GM18909 (cell line): ENCODE data around the gene MTMR3.

Experiments
- ATAC-seq: cut with Tn5 transposase; IDR thresholded peaks from one replicate; pipeline ENCODE4 v1.9.1; 2021; ENCODE audit warnings: mild to moderate bottlenecking; ENCODE audit not compliant: unreplicated experiment, poor library complexity

MTMR3 gene

DNA sequence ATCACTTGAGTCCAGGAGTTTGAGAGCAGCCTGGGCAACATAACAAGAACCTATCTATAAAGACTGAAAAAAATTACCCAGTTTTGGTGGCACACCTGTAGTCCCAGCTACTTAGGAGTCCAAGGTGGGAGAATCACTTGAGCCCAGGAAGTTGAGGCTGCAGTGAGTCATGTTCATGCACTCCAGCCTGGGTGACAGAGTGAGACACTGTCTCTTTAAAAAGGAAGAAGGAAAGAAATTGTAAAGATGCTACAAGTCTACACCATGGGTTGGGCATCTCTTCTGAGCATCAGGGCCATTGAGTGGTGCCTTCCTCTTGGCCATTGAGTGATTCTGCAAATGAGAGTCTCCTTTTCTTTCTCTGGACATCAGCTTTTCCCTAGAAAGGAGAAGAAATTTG lies 15.7 kb upstream of the MTMR3 start:
- no peak for ATAC-seq

DNA sequence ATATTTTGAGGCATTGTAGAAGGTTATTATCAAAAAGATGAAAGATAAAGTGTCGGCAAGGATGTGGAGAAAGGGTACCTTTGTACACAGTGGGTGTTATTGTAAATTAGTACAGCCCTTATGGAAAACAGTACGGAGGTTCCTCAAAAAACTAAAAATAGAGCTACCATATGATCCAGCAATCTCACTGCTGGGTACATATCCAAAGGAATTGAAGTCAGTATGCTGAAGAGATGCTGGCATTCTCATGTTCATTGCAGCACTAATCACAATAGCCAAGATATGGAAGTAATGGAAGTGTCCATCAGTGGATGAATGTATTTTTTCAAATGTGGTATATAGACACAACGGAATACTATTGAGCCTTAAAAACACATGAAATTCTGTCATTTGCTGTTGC lies 15.1 kb upstream of the MTMR3 start:
- no peak for ATAC-seq

DNA sequence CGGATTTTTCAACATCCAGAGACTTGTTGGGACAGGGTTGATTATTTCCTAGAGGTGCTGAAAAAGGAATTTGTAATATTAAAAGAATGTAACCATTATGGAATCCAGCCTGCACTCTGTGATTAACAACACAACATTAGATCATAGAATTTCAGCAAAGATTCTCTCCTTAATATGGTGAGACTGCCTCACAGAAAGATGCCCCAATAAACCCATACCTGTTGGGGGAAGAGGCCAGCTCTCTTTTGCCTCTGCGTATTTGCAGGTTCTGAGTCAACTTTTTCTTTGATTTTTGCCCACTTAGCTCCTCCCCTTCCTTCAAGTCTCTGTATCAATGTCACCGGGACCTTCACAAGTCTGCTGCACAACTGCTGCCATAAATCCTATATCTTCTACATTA lies 12.4 kb upstream of the MTMR3 start:
- ATAC-seq = no peak

DNA sequence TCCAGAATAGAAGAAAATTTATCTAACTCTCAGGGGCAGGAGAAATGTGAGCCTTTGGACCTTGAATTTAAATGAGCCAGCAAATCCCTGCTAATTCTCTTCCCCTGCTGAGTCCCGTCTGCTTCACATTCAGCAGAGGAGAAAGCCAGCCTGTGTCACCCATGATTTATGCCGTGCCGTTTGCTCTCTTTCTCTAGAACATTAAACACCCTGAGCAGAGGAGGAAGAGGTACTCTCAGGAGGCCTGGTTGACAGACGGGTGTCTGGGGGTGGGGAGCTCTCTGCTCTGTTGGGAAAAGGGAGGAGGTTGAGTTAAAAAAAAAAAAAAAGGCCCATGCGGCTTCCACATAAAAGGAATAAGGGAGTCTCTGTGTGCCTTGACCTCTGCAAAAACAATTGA lies 11.3 kb upstream of the MTMR3 start:
- no peak for ATAC-seq

DNA sequence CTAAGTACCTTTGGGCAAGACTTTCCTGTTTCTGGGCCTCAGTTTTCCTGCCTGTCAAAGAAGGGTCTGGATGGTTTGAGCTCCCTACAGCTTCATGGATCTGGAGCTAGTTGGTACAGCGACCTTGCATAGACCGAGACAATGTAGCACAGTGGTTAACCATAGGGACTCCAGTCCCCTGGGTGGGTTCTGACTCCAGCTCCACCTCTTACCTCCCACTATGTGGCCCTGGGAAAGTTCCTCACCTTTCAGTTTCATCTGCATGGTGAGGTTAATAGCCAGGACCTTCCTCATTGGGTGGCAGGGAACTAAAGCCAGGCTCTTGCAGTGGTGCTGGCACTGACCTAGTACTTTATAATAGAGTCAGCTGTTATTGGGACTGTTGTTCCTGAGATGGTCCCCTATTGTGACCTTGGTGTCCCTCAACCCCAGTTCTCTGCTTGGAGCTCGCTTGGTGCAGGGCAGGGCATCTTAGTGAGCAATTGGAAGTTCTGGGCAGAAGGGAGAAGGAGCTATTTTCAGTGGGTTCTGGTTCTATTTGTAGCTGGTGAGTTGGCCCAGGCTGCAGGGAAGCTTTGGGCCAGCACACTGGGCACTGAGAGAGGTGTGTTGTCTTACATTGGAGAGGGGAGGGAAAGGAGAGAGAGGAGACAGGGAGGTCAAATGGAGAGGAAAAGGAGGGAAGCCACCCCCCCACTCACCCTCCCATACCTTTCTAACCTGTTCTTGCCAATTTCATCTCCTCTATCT lies 10.7 kb upstream of the MTMR3 start:
- ATAC-seq = no peak

DNA sequence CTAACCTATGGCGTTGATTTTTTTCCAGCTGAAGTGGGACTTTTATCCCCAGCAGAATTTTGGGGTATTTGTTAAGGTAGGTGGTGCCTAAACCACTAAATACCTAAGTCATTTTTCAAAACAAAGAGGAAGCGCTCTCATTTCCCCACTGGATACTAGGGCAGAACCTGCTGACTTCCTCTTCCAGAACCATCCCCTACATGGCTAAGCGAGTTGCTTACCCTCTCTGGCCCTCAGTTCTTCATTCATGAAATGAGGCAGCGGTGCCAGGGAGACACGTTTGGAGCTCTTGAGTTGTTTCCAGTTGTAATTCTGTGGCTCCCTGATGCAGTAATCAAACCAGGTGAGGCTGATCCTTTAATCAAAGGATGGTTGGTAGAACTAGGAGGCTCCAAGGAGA lies 10.0 kb upstream of the MTMR3 start:
- no peak for ATAC-seq

DNA sequence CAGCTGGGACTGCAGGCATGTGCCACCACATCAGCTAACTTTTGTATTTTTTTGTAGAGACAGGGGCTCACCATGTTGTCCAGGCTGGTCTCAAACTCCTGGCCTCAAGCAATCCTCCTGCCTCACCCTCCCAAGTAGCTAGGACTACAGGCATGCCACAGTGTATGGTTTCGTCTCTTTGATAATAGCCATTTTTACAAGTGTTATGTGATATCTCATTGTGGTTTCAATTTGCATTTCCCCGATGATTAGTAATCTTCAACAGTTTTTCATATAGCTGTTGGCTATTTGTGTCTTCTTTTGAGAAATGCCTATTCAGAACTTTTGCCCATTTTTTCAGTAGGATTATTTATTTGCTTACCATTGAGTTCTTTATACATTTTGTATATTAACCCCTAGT lies 9.0 kb upstream of the MTMR3 start:
- ATAC-seq = no peak

DNA sequence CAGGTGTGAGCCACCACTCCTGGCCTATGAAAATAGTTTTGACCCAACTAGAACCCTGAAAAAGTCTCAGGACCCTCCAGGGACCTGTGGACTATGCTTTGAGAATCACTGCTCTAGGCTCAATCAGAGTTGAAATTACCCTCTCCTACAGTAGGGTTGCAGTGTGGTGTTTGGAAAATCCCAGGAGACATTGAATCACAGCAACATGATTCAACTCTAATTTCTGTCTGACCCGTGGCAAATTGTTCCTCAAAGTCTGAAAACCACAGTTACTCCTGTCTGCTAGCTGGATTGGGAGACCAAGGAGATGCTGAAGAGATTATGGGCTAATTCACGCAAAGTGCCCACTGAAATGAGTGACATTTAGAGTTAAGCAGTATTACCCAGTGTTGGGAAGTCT lies 5.4 kb upstream of the MTMR3 start:
- ATAC-seq = no peak

DNA sequence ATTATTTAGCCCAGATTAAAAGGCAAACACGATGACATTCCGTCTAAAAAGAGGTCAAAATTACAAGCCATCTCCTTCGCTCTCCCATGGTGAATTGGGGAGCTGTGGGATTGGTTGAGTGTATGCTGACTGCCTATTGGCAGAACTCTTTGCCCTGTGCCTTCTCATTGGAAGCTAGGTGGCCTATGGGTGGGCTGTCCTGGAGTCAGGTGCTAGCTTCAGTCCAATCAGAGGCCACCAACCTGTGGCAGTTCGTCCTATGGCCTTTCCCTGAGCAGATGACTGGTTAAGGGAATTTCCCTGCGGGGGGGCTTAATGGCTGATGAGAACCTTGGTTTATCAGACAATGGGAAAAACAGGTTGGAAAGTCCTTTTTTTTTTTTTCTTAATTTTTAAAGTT lies 3.2 kb upstream of the MTMR3 start:
- no peak for ATAC-seq

DNA sequence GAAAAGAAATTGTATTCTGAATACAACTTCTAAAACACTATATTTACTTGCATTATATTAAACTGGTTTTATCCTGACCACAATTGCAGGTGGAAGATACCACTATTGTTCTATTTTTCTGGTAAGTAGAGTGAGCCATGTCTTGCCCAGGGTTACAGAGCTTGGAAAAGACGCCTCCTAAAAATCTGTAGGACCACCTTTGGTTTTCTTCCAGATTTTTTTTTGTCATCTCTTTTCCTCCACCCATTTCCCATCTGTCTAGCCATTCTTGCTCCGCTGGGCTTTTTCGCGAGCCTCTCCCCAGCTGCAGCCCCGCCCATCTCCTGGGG lies 294 bp upstream of the MTMR3 start:
- no peak for ATAC-seq

DNA sequence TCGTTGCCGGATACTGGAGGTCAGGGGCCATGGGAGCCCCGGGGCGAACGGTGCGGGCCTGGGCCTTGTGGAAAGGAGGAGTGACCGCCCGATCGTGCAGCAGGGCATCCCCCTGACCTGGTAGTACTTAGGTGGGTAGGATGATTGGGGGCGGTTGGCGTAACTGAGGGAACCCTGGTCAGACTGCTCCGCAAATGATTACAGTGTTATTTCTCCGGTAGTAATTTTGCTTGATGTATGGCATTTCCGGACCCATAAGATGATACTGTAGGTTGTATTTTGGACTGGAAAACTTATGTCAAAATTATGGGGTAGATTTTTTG lies 762 bp downstream of the MTMR3 start:
- peak; percentile 7 for ATAC-seq

DNA sequence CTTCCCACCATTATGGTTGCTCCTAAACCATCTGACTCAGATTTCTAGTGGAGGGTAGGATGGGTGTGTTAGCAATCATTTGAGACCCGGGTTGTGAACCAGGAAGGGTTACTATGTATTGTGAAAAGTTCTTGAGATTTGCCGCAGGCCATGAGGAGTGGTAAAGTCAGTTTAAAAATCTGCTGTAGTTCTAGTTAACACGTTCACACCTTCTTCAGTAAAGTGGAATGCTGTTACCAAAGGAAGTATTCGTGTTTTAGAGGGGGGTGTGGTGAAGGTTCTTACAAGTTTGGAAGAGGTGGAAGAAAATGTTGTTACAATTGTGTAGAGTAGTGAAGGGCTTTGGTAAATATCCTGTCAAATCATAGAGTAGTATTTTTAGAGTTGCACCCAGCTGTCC lies 2.6 kb downstream of the MTMR3 start:
- no peak for ATAC-seq

DNA sequence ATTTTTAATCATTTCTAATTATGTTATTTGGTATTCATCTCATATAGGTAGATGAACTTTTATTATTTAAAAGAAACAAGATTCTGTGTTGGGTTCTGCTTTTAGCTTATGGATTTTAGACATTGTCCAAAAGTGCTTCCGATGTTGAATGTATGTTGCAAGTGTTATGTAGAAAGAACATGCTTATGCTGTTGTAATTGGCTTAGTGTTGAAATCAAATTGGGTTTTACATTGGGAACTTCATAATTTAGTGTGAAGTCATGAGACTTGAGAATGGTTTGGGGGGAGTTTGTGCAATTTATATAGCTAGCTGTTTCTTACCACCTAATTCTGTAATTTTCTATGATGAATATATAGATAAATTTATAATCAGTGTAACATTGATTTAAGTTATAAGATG lies 3.6 kb downstream of the MTMR3 start:
- no peak for ATAC-seq

DNA sequence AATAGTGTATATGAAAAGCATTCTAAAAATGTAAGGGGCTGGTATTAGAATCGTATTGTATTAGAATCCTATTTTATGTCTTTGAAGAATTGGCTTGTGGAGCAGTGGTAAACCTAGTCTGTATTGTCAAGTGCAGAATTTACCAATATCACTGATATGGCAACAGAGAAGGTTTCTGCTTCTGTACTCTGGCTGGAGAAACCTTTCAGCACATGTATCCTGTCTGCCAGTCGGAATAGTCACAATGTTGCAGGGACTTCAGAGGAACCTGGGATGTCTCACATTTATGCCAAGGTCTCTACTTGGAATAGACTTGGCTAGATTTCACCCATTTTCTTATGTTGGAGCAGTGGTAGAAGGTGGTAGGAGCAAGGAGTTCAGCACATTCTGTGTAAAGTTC lies 4.4 kb downstream of the MTMR3 start:
- ATAC-seq = no peak

DNA sequence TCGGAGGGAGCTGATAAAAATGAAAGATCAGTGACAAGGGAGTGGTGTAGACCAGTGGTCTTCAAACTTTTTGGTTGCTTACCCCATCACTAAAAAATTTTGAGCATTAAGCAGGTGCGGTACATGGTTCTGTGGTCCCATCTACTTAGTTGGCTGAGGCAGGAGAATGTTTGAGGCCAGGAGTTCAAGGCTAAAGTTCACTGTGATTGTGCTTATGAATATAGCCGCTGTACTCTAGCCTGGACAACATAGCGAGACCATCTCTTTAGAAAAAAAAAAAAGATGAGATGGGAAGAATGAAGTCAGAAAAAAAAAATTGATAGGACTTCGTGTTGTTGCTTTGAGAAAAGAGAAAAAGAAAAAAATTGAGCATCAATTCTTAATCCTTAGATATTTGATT lies 7.8 kb downstream of the MTMR3 start:
- ATAC-seq = no peak

DNA sequence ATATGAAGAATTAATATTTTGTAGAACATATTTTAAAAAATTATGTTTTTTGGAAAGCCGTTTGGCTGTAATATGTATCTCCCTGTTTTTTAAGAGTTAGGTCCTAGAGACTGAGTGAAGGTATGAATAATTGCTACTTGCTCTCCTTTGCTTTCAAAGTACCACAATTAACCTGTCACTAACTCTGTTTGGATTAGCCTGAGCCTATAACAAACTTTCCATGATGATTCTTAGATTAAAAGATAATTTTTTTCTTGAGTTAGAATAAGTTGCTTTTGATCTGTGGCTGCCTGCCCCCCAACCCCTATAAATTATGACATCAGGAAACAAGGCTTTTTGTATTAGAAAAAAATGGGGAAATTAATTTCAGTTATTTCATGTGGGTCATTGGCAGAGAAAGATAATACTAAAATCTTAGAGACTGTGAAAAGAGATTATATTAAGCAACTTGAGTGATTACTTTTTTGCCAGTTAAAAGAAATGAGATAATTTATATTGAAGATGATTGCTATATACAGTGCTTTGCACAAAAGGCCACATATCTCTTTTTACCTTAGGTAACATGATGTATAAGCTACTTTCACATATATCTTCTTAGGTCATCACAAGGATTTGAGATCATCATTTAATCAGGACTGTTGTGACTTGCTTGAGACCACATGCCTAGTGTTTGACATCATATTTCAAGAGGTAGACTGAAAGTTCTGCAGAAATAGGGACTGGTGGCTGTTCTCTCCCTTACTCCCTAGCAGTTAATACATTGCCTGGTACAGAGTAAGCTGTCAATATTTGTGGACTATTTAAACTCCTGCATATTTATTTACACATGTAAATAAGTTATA lies 9.6 kb downstream of the MTMR3 start:
- no peak for ATAC-seq

DNA sequence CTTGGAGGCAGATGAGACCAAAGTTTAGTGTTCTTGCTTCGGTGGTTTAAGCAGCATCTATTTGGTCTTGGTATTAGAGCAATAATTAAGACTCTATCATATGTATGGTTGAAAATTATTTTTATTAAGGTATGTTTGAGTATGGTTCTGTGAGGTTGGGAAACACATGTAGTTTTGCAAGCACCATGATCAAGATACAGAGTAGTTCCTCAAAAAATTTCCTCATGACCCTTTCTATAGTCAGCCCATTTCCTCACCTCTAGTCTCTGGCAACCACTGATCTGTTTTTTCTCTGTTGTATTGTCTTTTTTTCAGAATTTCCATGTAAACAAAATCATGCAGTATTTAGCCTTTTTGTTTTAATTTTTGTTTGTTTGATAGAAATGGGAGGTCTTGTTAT lies 18.4 kb downstream of the MTMR3 start:
- no peak for ATAC-seq

DNA sequence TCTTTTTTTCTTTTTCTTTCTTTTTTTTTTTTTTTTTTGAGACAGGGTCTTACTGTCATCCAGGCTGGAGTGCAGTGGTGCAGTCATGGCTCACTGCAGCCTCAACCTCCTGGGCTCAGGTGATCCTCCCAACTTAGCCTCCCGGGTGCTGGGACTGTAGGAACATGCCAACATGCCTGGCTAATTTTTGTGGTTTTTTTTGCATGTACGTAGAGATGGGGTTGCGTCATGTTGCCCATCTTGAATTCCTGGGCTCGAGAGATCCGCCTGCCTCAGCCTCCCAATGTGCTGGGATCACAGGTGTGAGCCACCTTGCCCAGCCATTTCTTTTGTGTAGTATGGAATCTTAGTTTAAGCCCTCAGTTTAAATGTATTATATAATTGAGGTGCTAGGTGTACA lies 20.4 kb downstream of the MTMR3 start:
- no peak for ATAC-seq

DNA sequence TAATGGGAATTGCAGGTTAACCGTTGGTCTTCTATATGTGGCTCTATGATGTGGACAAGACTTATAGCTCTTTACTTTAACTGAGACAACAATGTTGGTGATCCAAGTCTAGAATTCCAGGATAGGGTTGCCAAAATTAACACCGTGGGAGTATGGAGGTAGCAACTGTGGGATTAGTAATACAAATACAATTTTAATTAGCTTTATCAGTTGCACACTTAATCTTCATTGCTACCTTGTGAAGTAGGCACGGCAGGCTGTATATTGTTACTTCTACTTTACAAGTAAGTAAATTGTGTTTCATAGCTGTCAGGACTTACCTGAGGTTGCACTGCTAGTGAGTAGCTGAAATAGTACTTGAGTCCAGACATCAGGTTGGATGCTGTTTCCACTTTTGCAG lies 21.0 kb downstream of the MTMR3 start:
- ATAC-seq = no peak

DNA sequence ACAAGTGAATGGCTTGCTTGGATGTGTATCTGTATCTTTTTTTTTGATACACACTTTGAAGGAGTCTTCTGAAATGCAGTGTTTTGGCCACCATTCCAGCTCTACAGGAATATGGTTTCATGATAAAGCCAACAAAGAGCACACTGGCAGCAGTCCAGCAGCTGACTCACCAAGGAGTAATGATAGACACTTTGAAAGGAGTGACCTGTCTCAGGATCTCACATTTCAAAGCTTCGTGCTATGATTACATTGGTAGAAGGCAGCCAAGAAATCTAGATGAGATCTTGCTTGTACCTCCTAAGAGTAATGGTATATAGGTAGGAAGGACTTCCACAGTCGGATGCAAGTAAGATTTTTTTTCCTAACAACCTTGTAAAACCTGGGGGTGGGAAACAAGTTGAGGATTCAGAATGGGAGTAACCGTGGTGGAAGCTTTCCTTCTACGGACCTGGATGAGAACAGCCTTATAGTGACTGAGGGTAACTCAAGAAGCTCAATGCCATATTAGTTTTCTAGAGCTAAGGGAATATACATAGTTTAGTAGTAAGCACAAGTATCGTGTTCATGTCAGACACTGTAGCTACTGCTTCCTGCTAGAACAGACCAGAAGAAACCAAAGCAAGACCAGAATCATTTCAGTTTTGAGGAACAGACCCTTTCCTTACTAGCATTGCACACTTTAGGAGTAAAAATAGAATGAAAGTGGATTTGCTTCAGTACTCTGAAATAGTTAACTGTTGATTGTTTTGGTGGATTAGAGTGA lies 25.0 kb downstream of the MTMR3 start:
- no peak for ATAC-seq

DNA sequence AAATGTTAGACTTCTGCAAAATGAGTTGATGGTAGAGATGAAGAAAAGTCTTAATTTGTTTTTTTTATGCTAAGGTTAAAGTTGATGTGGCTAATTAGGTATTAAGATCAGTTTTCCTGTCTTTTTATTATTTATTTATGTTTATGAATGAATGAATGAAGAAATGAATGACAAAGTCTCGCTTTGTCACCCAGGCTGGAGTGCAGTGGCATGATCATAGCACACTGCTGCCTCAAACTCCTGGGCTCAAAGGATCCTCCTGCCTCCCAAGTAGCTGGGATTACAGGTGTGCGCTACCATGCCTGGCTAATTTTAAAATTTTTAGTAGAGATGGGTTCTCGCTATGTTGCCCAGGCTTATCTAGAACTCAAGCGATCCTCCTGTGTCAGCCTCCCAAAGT lies 29.2 kb downstream of the MTMR3 start:
- no peak for ATAC-seq
